ENCODE measurements around the gene THSD4. TPM values are rescaled to one million over a fixed set of nuclear protein-coding genes. Genes with fewer than 3 reads are reported as not detected.

The THSD4 gene
- total and polyA plus RNA-seq, 3 experiments from 2014 or later: not detected

DNA sequence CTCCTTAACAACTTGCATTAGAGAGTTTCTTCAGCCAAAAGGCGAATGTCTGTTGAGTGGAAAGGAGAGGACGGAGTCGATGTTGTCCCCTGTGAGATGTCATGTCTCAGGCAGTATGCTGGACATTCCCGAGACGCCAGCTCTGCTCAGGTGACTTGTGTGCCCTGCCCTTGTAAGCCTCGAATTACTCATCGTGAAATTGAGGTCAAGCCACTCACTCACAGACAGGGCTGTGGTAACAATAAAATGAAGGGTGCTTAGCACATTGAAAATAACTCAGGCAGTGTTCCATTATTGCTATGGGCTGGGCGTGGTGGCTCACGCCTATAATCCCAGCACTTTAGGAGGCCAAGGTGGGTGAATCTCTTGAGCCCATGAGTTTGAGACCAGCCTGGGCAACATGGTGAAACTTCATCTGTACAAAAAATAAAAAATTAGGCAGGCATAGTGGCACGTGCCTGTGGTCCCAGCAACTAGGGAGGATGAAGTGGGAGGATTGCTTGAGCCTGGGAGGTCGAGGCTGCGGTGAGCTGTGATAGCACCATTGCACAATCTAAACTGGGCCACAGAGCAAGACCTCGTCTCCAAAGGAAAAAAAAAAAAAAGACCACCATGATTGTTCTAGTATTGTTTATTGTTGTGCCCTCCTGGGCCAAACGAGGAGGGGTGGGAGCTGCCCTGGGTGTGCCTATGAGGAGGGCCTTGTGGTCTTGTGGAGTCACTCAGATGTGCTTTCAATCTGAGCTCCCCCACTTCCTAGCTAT, 214.4 kb downstream of the THSD4 start:
- no peak for DNase-seq
- Histone ChIP-seq H3K27me3 (ENCODE audit: insufficient read depth, low read length, poor library complexity, severe bottlenecking) (no peaks in the 10 kb centered on the region), H3K27ac (ENCODE audit: low read depth, low read length) (no peak overlapping the region), H3K36me3 (ENCODE audit: insufficient read depth, low read length) (no peaks in the 10 kb centered on the region), H3K9me3 (ENCODE audit: low read length) (no peaks in the 10 kb centered on the region), H3K4me1 (ENCODE audit: insufficient read depth, low read length) (no peaks in the 10 kb centered on the region), H3K4me3 (ENCODE audit: low read length) (no peak overlapping the region)
- Mint-ChIP-seq H3K4me3 (no peak overlapping the region), H3K27ac (peak overlapping the region in 1 of 8 donors; percentile 5), H3K27me3 (peaks cover 3 to 5% of the 10 kb centered on the region in 2 donors), H3K36me3 (no peaks in the 10 kb centered on the region), H3K4me1 (peaks cover 0 to 9% (median 3%) of the 10 kb centered on the region in 3 donors), H3K9me3 (no peaks in the 10 kb centered on the region)
- ChIA-PET POLR2A (no interaction called here), CTCF (no interaction called here)

DNA sequence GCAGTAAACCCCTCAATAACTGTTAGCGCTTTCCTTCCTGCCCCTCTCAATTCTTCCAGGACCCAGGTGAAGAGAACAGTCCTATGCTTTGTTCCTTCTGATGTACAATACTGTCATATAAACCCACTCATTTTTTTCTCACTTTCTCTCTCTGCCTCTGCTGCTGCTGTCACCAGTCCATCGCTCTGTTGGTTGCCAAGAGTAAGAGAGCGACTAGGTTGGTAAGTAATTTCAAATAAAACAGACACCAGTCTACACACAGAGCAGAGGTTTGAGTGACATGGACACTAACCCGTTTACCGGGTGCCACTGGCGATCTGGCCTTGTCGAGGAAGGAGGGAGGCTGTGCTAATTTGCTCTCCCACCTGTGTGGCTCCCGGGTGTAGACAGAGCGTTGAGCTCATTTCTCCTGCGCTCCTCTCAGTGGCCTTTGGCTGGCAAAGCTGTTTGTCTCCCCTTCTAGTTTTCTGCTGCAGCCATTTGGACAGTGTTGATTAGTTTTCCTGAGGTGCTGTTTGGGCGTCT, 215.4 kb downstream of the THSD4 start:
- ChIA-PET CTCF (no interaction called here), POLR2A (no interaction called here)
- Histone ChIP-seq H3K4me1 (ENCODE audit: insufficient read depth, low read length) (no peaks in the 10 kb centered on the region), H3K9me3 (ENCODE audit: low read length) (no peaks in the 10 kb centered on the region), H3K4me3 (ENCODE audit: low read length) (no peak overlapping the region), H3K27ac (ENCODE audit: low read depth, low read length) (no peak overlapping the region), H3K27me3 (ENCODE audit: insufficient read depth, low read length, poor library complexity, severe bottlenecking) (no peaks in the 10 kb centered on the region), H3K36me3 (ENCODE audit: insufficient read depth, low read length) (no peaks in the 10 kb centered on the region)
- no peak overlapping the region for H3K27ac Mint-ChIP-seq
- no peak overlapping the region for H3K4me3 Mint-ChIP-seq
- H3K9me3 Mint-ChIP-seq: no peaks in the 10 kb centered on the region
- peaks cover 0 to 9% (median 3%) of the 10 kb centered on the region in 3 donors for H3K4me1 Mint-ChIP-seq
- peaks cover 3 to 5% of the 10 kb centered on the region in 2 donors for H3K27me3 Mint-ChIP-seq
- H3K36me3 Mint-ChIP-seq: no peaks in the 10 kb centered on the region
- DNase-seq: no peak

DNA sequence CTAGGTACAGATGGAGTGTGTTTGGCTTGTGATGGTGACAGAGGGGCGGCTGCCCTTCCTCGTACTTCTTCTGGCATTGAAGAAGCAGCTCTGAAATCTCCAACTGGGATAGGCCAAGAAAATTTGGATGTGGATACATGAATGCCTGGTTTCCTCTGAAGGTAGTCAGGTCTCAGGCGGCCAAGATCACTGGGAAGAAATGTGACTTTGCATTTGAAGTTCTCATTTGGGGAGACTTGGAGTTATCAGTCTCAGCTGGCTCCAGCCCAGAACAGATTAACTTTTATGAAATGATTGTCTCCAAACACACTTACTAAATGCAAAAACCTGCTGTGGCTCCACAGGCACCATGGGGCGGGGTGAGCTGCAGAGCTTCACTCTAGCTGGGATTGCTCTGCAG, 215.9 kb downstream of the THSD4 start:
- H3K4me3 Mint-ChIP-seq: no peak overlapping the region
- H3K27me3 Mint-ChIP-seq: peaks cover under 1 to 5% of the 10 kb centered on the region in 2 donors
- H3K4me1 Mint-ChIP-seq: peaks cover 0 to 9% (median 3%) of the 10 kb centered on the region in 3 donors
- Histone ChIP-seq H3K4me1 (ENCODE audit: insufficient read depth, low read length) (no peaks in the 10 kb centered on the region), H3K9me3 (ENCODE audit: low read length) (no peaks in the 10 kb centered on the region), H3K36me3 (ENCODE audit: insufficient read depth, low read length) (no peaks in the 10 kb centered on the region), H3K4me3 (ENCODE audit: low read length) (no peak overlapping the region), H3K27me3 (ENCODE audit: insufficient read depth, low read length, poor library complexity, severe bottlenecking) (no peaks in the 10 kb centered on the region), H3K27ac (ENCODE audit: low read depth, low read length) (no peak overlapping the region)
- H3K9me3 Mint-ChIP-seq: no peaks in the 10 kb centered on the region
- CTCF ChIA-PET: no interaction called here
- no peak for DNase-seq
- POLR2A ChIA-PET: no interaction called here
- H3K27ac Mint-ChIP-seq: no peak overlapping the region
- H3K36me3 Mint-ChIP-seq: no peaks in the 10 kb centered on the region

DNA sequence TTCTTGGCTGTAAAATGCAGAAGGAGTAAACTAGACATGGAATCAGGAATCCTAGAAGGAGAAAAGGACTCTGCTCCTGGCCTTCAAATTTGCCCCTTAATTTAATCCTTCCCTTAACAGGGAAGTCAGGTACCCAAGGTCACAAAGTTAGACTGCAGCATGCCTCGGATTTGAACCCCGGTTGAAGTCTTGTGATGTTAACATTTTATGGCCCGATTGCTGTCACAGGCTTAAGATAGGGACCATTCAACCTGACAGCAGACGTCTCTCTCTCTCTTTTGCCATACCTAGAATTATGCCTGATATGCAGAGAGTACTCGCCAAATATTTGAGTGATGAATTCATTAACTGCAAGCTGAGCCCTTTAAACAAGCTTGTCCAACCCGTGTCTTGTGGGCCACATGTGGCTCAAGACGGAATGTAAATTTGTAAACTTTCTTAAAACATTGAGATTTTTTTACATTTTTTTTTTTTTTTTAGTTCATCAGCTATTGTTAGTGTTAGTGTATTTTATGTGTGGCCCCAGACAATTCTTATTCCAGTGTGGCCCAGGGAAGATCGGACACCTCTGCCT, 217.2 kb downstream of the THSD4 start:
- ChIA-PET CTCF (interaction anchor here (0.8 to 1.5 kb wide), 2 partner anchors 9 to 73 kb away, joined by 3 read pairs; no protein-coding TSS in a partner anchor), POLR2A (no interaction called here)
- no peak overlapping the region for H3K4me3 ChIP-seq (ENCODE audit: low read length)
- Mint-ChIP-seq H3K27ac (no peak overlapping the region), H3K4me3 (no peak overlapping the region), H3K36me3 (no peaks in the 10 kb centered on the region), H3K9me3 (no peaks in the 10 kb centered on the region), H3K4me1 (peaks cover 0 to 9% (median 3%) of the 10 kb centered on the region in 3 donors), H3K27me3 (peaks cover 0 to 3% of the 10 kb centered on the region in 2 donors)
- no peaks in the 10 kb centered on the region for H3K27me3 ChIP-seq (ENCODE audit: insufficient read depth, low read length, poor library complexity, severe bottlenecking)
- no peaks in the 10 kb centered on the region for H3K36me3 ChIP-seq (ENCODE audit: insufficient read depth, low read length)
- H3K27ac ChIP-seq (ENCODE audit: low read depth, low read length): no peak overlapping the region
- DNase-seq: no peak
- H3K4me1 ChIP-seq (ENCODE audit: insufficient read depth, low read length): no peaks in the 10 kb centered on the region
- H3K9me3 ChIP-seq (ENCODE audit: low read length): no peaks in the 10 kb centered on the region

DNA sequence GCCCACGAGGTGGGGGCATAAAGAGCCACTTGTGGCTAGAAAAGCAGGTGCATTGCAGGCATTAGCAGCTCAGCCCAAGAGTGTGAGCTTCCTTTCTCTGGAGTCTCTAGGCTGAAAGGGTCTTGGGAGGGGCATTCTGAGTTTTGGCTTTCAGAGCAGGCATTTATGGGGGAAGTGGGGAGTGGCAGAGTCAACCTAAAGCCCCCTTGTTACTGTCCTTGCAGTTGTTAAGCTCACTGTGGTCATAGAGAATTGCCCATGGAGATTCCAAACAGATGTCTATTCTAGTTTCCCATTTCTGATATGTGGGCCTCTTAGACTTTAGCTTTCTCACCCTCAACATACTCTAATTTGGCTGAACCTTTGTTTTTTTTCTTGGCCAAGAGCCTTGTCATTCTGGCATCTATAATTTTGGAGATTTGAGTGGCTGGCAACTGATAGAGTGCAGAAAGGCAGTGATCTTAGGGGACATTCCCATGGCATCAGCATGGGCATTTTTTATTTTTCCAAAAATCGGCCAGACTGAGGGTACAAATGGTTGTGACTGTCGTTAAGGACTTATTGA, 217.9 kb downstream of the THSD4 start:
- peaks cover 0 to 3% of the 10 kb centered on the region in 2 donors for H3K27me3 Mint-ChIP-seq
- Histone ChIP-seq H3K4me1 (ENCODE audit: insufficient read depth, low read length) (no peaks in the 10 kb centered on the region), H3K27ac (ENCODE audit: low read depth, low read length) (no peak overlapping the region), H3K9me3 (ENCODE audit: low read length) (no peaks in the 10 kb centered on the region), H3K36me3 (ENCODE audit: insufficient read depth, low read length) (no peaks in the 10 kb centered on the region), H3K4me3 (ENCODE audit: low read length) (no peak overlapping the region), H3K27me3 (ENCODE audit: insufficient read depth, low read length, poor library complexity, severe bottlenecking) (no peaks in the 10 kb centered on the region)
- H3K27ac Mint-ChIP-seq: no peak overlapping the region
- H3K4me1 Mint-ChIP-seq: peaks cover 0 to 9% (median 3%) of the 10 kb centered on the region in 3 donors
- POLR2A ChIA-PET: no interaction called here
- no peaks in the 10 kb centered on the region for H3K36me3 Mint-ChIP-seq
- H3K9me3 Mint-ChIP-seq: no peaks in the 10 kb centered on the region
- no peak for DNase-seq
- H3K4me3 Mint-ChIP-seq: no peak overlapping the region
- CTCF ChIA-PET: interaction anchor here (0.8 to 1.5 kb wide), 2 partner anchors 9 to 74 kb away, joined by 3 read pairs; no protein-coding TSS in a partner anchor

DNA sequence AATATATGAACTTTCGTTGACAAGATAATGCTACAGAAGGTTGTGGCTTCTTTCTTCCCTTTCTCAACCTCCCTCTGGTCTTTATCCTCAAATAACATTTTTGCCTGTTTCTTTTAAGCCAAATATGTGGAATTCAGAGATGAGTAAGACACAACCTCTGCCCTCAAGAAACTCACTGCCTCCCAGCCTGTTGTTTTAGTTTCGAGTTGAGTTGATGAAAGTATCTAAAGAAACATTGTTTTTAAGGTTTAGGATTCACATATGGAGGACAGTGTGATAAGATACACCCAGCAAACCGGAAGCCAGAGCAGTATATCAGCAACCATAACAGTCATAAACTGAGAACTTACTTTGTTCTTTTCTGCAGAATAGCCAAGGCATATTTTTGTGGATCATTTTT, 218.6 kb downstream of the THSD4 start:
- Mint-ChIP-seq H3K27me3 (peaks cover 0 to 3% of the 10 kb centered on the region in 2 donors), H3K27ac (peak overlapping the region in 1 of 8 donors; percentile 64), H3K36me3 (no peaks in the 10 kb centered on the region), H3K4me3 (no peak overlapping the region), H3K9me3 (no peaks in the 10 kb centered on the region), H3K4me1 (peaks cover 0 to 9% (median 3%) of the 10 kb centered on the region in 3 donors)
- no peak for DNase-seq
- Histone ChIP-seq H3K36me3 (ENCODE audit: insufficient read depth, low read length) (no peaks in the 10 kb centered on the region), H3K4me1 (ENCODE audit: insufficient read depth, low read length) (no peaks in the 10 kb centered on the region), H3K27me3 (ENCODE audit: insufficient read depth, low read length, poor library complexity, severe bottlenecking) (no peaks in the 10 kb centered on the region), H3K4me3 (ENCODE audit: low read length) (no peak overlapping the region), H3K9me3 (ENCODE audit: low read length) (no peaks in the 10 kb centered on the region), H3K27ac (ENCODE audit: low read depth, low read length) (no peak overlapping the region)
- POLR2A ChIA-PET: no interaction called here
- CTCF ChIA-PET: no interaction called here

DNA sequence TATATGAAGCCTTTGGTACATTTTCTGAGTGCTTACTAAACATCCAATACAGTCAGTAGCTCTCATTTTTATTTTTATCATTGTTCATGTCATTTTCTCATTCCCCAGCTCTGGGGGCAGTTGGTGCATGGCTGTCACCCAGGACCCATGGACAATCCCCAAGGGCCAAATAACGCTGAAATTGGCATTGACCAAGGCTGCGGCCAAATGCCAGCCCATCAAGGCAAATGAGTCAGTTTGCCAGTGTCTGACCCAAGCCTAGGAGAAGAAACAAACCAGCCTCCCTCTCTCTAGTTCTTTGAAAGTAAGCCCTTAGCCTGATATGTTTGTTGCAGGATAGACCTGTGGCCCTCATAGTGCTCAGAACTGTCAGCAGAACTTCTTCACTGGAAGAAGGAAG, 219.2 kb downstream of the THSD4 start:
- Histone ChIP-seq H3K27ac (ENCODE audit: low read depth, low read length) (no peak overlapping the region), H3K9me3 (ENCODE audit: low read length) (no peaks in the 10 kb centered on the region), H3K4me3 (ENCODE audit: low read length) (no peak overlapping the region), H3K27me3 (ENCODE audit: insufficient read depth, low read length, poor library complexity, severe bottlenecking) (no peaks in the 10 kb centered on the region), H3K4me1 (ENCODE audit: insufficient read depth, low read length) (no peaks in the 10 kb centered on the region), H3K36me3 (ENCODE audit: insufficient read depth, low read length) (no peaks in the 10 kb centered on the region)
- peaks cover 0 to 9% (median 3%) of the 10 kb centered on the region in 3 donors for H3K4me1 Mint-ChIP-seq
- H3K36me3 Mint-ChIP-seq: no peaks in the 10 kb centered on the region
- POLR2A ChIA-PET: no interaction called here
- no peak for DNase-seq
- CTCF ChIA-PET: no interaction called here
- no peaks in the 10 kb centered on the region for H3K9me3 Mint-ChIP-seq
- H3K27ac Mint-ChIP-seq: no peak overlapping the region
- H3K27me3 Mint-ChIP-seq: peaks cover 0 to 3% of the 10 kb centered on the region in 2 donors
- H3K4me3 Mint-ChIP-seq: no peak overlapping the region

DNA sequence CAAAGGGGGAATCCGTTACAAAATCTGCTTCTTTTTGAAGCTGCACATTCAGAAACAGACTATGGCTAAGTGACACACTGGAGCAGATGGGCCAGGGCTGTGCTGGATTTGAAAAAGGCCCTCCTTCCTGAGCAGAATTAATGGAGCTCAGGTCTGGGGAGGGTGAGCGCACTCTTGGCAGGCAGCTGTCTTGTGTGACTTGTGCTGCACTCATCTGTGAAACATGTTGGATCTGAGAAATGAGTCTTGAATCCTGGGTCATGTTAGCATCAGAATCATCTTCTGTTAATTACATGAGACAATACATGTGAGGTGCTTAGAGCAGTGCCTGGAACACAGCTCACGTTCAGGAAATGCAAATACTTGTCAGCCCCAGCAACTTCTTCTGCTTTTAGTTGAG, 219.6 kb downstream of the THSD4 start:
- H3K36me3 ChIP-seq (ENCODE audit: insufficient read depth, low read length): no peaks in the 10 kb centered on the region
- POLR2A ChIA-PET: no interaction called here
- no peaks in the 10 kb centered on the region for H3K36me3 Mint-ChIP-seq
- no peak overlapping the region for H3K4me3 Mint-ChIP-seq
- no peak overlapping the region for H3K27ac ChIP-seq (ENCODE audit: low read depth, low read length)
- H3K27me3 Mint-ChIP-seq: peaks cover 0 to 3% of the 10 kb centered on the region in 2 donors
- H3K9me3 ChIP-seq (ENCODE audit: low read length): no peaks in the 10 kb centered on the region
- peaks cover 0 to 9% (median 3%) of the 10 kb centered on the region in 3 donors for H3K4me1 Mint-ChIP-seq
- H3K9me3 Mint-ChIP-seq: no peaks in the 10 kb centered on the region
- no peak for DNase-seq
- no peak overlapping the region for H3K27ac Mint-ChIP-seq
- H3K4me3 ChIP-seq (ENCODE audit: low read length): no peak overlapping the region
- CTCF ChIA-PET: no interaction called here
- H3K4me1 ChIP-seq (ENCODE audit: insufficient read depth, low read length): no peaks in the 10 kb centered on the region
- no peaks in the 10 kb centered on the region for H3K27me3 ChIP-seq (ENCODE audit: insufficient read depth, low read length, poor library complexity, severe bottlenecking)

Measured in CD8-positive, alpha-beta memory T cell (primary cell).